ENCODE measurements around the gene SNX22.

DNA sequence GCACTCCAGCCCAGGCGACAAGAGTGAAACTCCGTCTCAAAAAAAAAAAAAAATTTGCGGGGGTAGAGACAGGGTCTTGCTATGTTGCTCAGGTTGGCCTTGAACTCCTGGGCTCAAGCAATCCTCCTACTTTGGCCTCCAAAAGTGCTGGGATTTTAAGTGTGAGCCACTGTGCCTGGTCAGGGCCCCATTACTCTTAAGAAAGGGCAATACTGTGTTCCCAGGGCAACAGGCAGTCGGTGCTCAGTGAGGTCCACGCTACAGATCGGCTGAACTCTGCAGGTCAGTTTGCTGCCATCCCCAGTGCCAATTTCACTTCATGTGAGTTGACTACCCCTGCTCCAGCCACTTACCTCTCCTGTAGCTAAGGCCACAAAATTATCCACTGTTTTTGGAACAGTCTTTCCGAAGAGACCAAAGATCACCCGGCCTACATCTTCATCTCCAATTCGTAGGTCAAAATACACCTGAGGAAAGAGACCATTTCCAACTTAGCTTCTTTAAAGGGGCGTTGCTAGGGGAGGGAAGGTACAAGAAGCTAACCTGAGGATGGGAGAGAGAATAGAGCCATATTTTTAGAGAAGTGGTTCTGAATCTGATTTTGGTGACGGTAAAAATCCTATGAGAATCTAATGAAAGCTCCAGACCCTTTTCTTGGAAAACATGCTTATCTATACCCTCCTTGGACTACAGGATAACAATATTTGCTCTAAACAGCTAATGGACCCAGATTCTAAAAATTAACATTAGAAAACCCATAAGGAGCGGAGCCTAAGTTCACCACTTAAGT is 10.4 kb downstream of the SNX22 start:
- TF ChIP-seq CTCF (IDR thresholded peaks at IDR 0.05; ENCODE audit: poor library complexity) = no peak
- no peak for TF ChIP-seq EZH2 (IDR thresholded peaks at IDR 0.05; ENCODE audit: borderline replicate concordance)
- TF ChIP-seq EZH2phosphoT487 (IDR thresholded peaks at IDR 0.05; ENCODE audit: low read depth, severe bottlenecking, unreplicated experiment) = no peak
